Measurements from ENCODE around the gene C20orf144.

Gene C20orf144

GRCh38 chr20:33672426-33673113 is 10.4 kb downstream of the C20orf144 start:
- in situ Hi-C loops (cut with HindIII; ENCODE audit: low pct_ligation_motif_present, low pct_unique_long_range_greater_than_20kb, low sequenced_read_pairs): no loop called here
- DNase-seq: no peak

GRCh38 chr20:33673114-33673409 is 10.9 kb downstream of the C20orf144 start:
- in situ Hi-C loops (cut with HindIII; ENCODE audit: low pct_ligation_motif_present, low pct_unique_long_range_greater_than_20kb, low sequenced_read_pairs): no loop called here
- no peak for DNase-seq

GRCh38 chr20:33673410-33674293 is 11.5 kb downstream of the C20orf144 start:
- in situ Hi-C loops (cut with HindIII; ENCODE audit: low pct_ligation_motif_present, low pct_unique_long_range_greater_than_20kb, low sequenced_read_pairs): no loop called here
- DNase-seq: no peak

- in situ Hi-C loops (cut with HindIII; ENCODE audit: low pct_ligation_motif_present, low pct_unique_long_range_greater_than_20kb, low sequenced_read_pairs): no loop called here
- peak; percentile 80 for DNase-seq
These were observed 12.4 kb downstream of the C20orf144 start, which contains the start of gene NECAB3 for GRCh38 chr20:33674294-33675135. Gene NECAB3, minus strand, starts transcription at chr20:33674428. Its CDS starts 76 bp downstream, at chr20:33674352.

- no peak for DNase-seq
- in situ Hi-C loops (cut with HindIII; ENCODE audit: low pct_ligation_motif_present, low pct_unique_long_range_greater_than_20kb, low sequenced_read_pairs): no loop called here
These were observed 13.2 kb downstream of the C20orf144 start for GRCh38 chr20:33675136-33675959.

- DNase-seq: no peak
- in situ Hi-C loops (cut with HindIII; ENCODE audit: low pct_ligation_motif_present, low pct_unique_long_range_greater_than_20kb, low sequenced_read_pairs): no loop called here
These were observed 14.0 kb downstream of the C20orf144 start for GRCh38 chr20:33676121-33676520.

GRCh38 chr20:33676652-33677645 is 14.8 kb downstream of the C20orf144 start:
- no peak for DNase-seq
- in situ Hi-C loops (cut with HindIII; ENCODE audit: low pct_ligation_motif_present, low pct_unique_long_range_greater_than_20kb, low sequenced_read_pairs): no loop called here

- no peak for DNase-seq
- in situ Hi-C loops (cut with HindIII; ENCODE audit: low pct_ligation_motif_present, low pct_unique_long_range_greater_than_20kb, low sequenced_read_pairs): no loop called here
These were observed 16.0 kb downstream of the C20orf144 start for GRCh38 chr20:33677991-33678702.

- in situ Hi-C loops (cut with HindIII; ENCODE audit: low pct_ligation_motif_present, low pct_unique_long_range_greater_than_20kb, low sequenced_read_pairs): no loop called here
- DNase-seq: no peak
These were observed 17.8 kb downstream of the C20orf144 start for GRCh38 chr20:33679758-33680485.

- no peak for DNase-seq
- in situ Hi-C loops (cut with HindIII; ENCODE audit: low pct_ligation_motif_present, low pct_unique_long_range_greater_than_20kb, low sequenced_read_pairs): no loop called here
These were observed 18.6 kb downstream of the C20orf144 start for GRCh38 chr20:33680686-33681085.

GRCh38 chr20:33681288-33681687 is 19.2 kb downstream of the C20orf144 start:
- in situ Hi-C loops (cut with HindIII; ENCODE audit: low pct_ligation_motif_present, low pct_unique_long_range_greater_than_20kb, low sequenced_read_pairs): no loop called here
- no peak for DNase-seq

- DNase-seq: no peak
- in situ Hi-C loops (cut with HindIII; ENCODE audit: low pct_ligation_motif_present, low pct_unique_long_range_greater_than_20kb, low sequenced_read_pairs): no loop called here
These were observed 19.7 kb downstream of the C20orf144 start for GRCh38 chr20:33681728-33682353.

- no peak for DNase-seq
These were observed 22.6 kb downstream of the C20orf144 start for GRCh38 chr20:33684533-33685327.

GRCh38 chr20:33685328-33686099 is 23.4 kb downstream of the C20orf144 start:
- DNase-seq: peak; percentile 26
- in situ Hi-C loops (cut with HindIII; ENCODE audit: low pct_ligation_motif_present, low pct_unique_long_range_greater_than_20kb, low sequenced_read_pairs): no loop called here

More at GRCh38 chr20:33684533-33685327, 22.6 kb downstream of the C20orf144 start:
- in situ Hi-C loops (cut with HindIII; ENCODE audit: low pct_ligation_motif_present, low pct_unique_long_range_greater_than_20kb, low sequenced_read_pairs): no loop called here
